GM23248 (cell line): Measurements from ENCODE around the gene BICD1. TPM values are rescaled to one million over a fixed set of nuclear protein-coding genes. Genes with fewer than 3 reads are reported as not detected.

Source experiments
- DNase-seq: peaks from one replicate; pipeline ENCODE4 v3.0.0-alpha.2; 2015
- H2AFZ ChIP-seq: fragments of 200-600 bp; sonication (generic); 2 replicates; pipeline ENCODE4 v1.6.1; 2016; ENCODE audit warnings: antibody characterized with exemption
- H3F3A ChIP-seq: fragments of 200-600 bp; sonication (generic); 2 replicates; pipeline ENCODE4 v1.6.1; 2016; ENCODE audit warnings: mild to moderate bottlenecking, antibody characterized with exemption, mixed run types; ENCODE audit not compliant: insufficient read depth
- H3K27ac ChIP-seq: fragments of 200-600 bp; sonication (generic); 2 replicates; pipeline ENCODE4 v1.5.1; 2016; ENCODE audit warnings: mild to moderate bottlenecking
- H3K27me3 ChIP-seq: fragments of 200-600 bp; sonication (generic); replicated peaks from 2 replicates; pipeline ENCODE4 v1.6.1; 2016; ENCODE audit warnings: mild to moderate bottlenecking; ENCODE audit not compliant: insufficient read depth
- H3K36me3 ChIP-seq: fragments of 200-600 bp; sonication (generic); 2 replicates; pipeline ENCODE4 v1.6.1; 2016; ENCODE audit warnings: low read depth, mild to moderate bottlenecking
- H3K4me1 ChIP-seq: fragments of 200-600 bp; sonication (generic); 2 replicates; pipeline ENCODE4 v1.6.1; 2016; ENCODE audit warnings: mild to moderate bottlenecking; ENCODE audit not compliant: insufficient read depth
- H3K4me2 ChIP-seq: fragments of 200-600 bp; sonication (generic); one replicate; pipeline ENCODE4 v1.6.1; 2016; ENCODE audit warnings: mild to moderate bottlenecking; ENCODE audit not compliant: unreplicated experiment
- H3K4me3 ChIP-seq: fragments of 200-600 bp; sonication (generic); 2 replicates; pipeline ENCODE4 v1.5.1; 2016; ENCODE audit warnings: mild to moderate bottlenecking
- H3K79me2 ChIP-seq: fragments of 200-600 bp; sonication (generic); 2 replicates; pipeline ENCODE4 v1.6.1; 2016; ENCODE audit warnings: mild to moderate bottlenecking; ENCODE audit not compliant: insufficient read depth
- H3K9ac ChIP-seq: fragments of 200-600 bp; sonication (generic); 2 replicates; pipeline ENCODE4 v1.6.1; 2016; ENCODE audit warnings: mild to moderate bottlenecking
- H3K9me2 ChIP-seq: fragments of 200-600 bp; sonication (generic); 2 replicates; pipeline ENCODE4 v1.6.1; 2016; ENCODE audit warnings: mixed run types, mild to moderate bottlenecking, moderate library complexity; ENCODE audit not compliant: insufficient read depth
- H3K9me3 ChIP-seq: fragments of 200-600 bp; sonication (generic); one replicate; pipeline ENCODE4 v1.6.1; 2017; ENCODE audit warnings: low read depth
- H4K20me1 ChIP-seq: fragments of 200-600 bp; sonication (generic); 2 replicates; pipeline ENCODE4 v1.6.0; 2016; ENCODE audit not compliant: insufficient read depth
- EZH2 ChIP-seq: fragments of 200-600 bp; sonication (generic); IDR thresholded peaks from 2 replicates; pipeline ENCODE4 v1.6.1; 2018; ENCODE audit warnings: antibody characterized with exemption, mild to moderate bottlenecking; ENCODE audit not compliant: insufficient read depth, poor library complexity, severe bottlenecking
- EZH2phosphoT487 ChIP-seq: fragments of 200-600 bp; sonication (generic); IDR thresholded peaks from 2 replicates; pipeline ENCODE4 v1.6.1; 2018; ENCODE audit warnings: antibody characterized with exemption, moderate library complexity, mild to moderate bottlenecking, low read depth; ENCODE audit not compliant: insufficient read depth
- WGBS, 2 experiments: methylation state at CpG; one replicate each; pipeline ENCODE4 v1.1.6; 2015 to 2017; ENCODE audit warnings: low lambda C conversion rate in 2 of 2, low coverage in 1 of 2; ENCODE audit errors: missing lambda C conversion rate in 2 of 2; 5-methylcytosine and 5-hydroxymethylcytosine counted together
- in situ Hi-C: fragments of 300-500 bp; cut with MboI; formaldehyde crosslinking; loops from 2 replicates; pipeline ENCODE4 v1.15.0; 2020
- polyA plus RNA-seq: library from polyadenylated mRNA; unstranded; fragments of >200 nt; fragmentation: Nextera tagmentation; extraction: Ambion mirVana; gene quantifications from 2 replicates; pipeline ENCODE4 v1.2.1, GENCODE V29; 2016
- total RNA-seq: library from RNA; depleted of rRNA; stranded (reverse); fragments of >200 nt; shearing (Covaris generic); gene quantifications from 2 replicates; pipeline ENCODE4 v1.2.3, GENCODE V29; 2014

The BICD1 gene
- total and polyA plus RNA-seq, 2 experiments from 2014 or later, result 9.7 to 20.6 TPM

DNA sequence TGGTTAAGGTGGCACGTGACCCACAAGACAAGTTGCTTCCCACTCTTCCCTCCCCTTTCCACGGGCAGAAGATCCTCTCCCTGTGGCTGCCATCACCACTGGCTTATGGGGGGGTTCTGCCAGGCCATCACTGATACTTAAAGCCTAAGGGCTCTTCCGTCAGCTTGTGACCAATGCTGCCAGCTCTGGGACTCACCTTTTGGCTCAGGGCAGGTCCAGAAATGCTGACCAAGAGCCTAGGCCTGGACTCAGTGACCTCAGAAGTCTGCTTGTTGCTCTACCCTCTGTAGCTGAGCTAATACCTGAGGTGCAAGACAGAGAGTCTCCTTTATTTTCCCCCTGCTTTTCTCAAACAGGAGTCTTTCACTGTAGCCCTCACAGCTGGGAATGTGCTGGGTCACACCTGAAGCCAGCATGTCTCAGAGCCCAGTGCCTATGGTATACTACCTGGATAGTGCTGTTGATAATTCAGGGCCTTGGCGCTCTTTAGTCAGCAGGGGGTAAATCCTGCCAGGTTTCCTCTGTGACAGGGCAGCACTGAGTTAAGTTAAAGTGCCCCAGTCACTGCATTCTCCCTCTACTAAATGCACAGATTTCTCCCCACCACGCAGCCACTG lies 312.4 kb downstream of the BICD1 start:
- H3K36me3 ChIP-seq, result no peaks in the 10 kb centered on the region
- no peak overlapping the region for H3K4me2 ChIP-seq
- H3F3A ChIP-seq, result no peaks in the 10 kb centered on the region
- no peaks in the 10 kb centered on the region for H3K27me3 ChIP-seq
- H3K4me3 ChIP-seq, result no peak overlapping the region
- WGBS, 2 experiments, result 54 to 64% methylated on average over 5 of the region's 5 CpGs
- in situ Hi-C loops, result no loop called here
- TF ChIP-seq EZH2 (no peak), EZH2phosphoT487 (no peak)
- H3K9me2 ChIP-seq, result no peaks in the 10 kb centered on the region
- H3K79me2 ChIP-seq, result no peaks in the 10 kb centered on the region
- H3K9me3 ChIP-seq, result no peaks in the 10 kb centered on the region
- DNase-seq, result no peak
- H3K27ac ChIP-seq, result no peak overlapping the region
- no peaks in the 10 kb centered on the region for H4K20me1 ChIP-seq
- no peak overlapping the region for H3K9ac ChIP-seq
- no peak overlapping the region; the same call in 1 of the 2 replicates for H2AFZ ChIP-seq
- peaks cover 11% of the 10 kb centered on the region for H3K4me1 ChIP-seq

- no peaks in the 10 kb centered on the region for H3K27me3 ChIP-seq
- no peak overlapping the region; the same call in 1 of the 2 replicates for H2AFZ ChIP-seq
- no peak overlapping the region for H3K4me3 ChIP-seq
- H3F3A ChIP-seq, result no peaks in the 10 kb centered on the region
- in situ Hi-C loops, result no loop called here
- no peaks in the 10 kb centered on the region for H3K79me2 ChIP-seq
- no peak overlapping the region for H3K27ac ChIP-seq
- H3K9ac ChIP-seq, result no peak overlapping the region
- no peaks in the 10 kb centered on the region for H3K9me3 ChIP-seq
- DNase-seq, result peak; percentile 77
- H4K20me1 ChIP-seq, result no peaks in the 10 kb centered on the region
- H3K9me2 ChIP-seq, result no peaks in the 10 kb centered on the region
- H3K36me3 ChIP-seq, result no peaks in the 10 kb centered on the region
- peaks cover 11% of the 10 kb centered on the region for H3K4me1 ChIP-seq
- no peak overlapping the region for H3K4me2 ChIP-seq
- 41 to 59% methylated on average over 2 of the region's 2 CpGs for WGBS, 2 experiments
- TF ChIP-seq EZH2 (no peak), EZH2phosphoT487 (no peak)
Measured at GRCh38 chr12:32419520-32419960, 312.9 kb downstream of the BICD1 start.

- Histone ChIP-seq H3K4me2 (no peak overlapping the region), H3K9me2 (no peaks in the 10 kb centered on the region), H3F3A (no peaks in the 10 kb centered on the region), H3K4me1 (peaks cover 11% of the 10 kb centered on the region), H2AFZ (no peak overlapping the region), H3K9me3 (no peaks in the 10 kb centered on the region), H3K27ac (no peak overlapping the region), H3K4me3 (no peak overlapping the region), H3K9ac (no peak overlapping the region), H3K27me3 (no peaks in the 10 kb centered on the region), H3K79me2 (no peaks in the 10 kb centered on the region), H4K20me1 (no peaks in the 10 kb centered on the region), H3K36me3 (no peaks in the 10 kb centered on the region)
- in situ Hi-C loops, result no loop called here
- 87 to 89% methylated on average over 2 of the region's 2 CpGs for WGBS, 2 experiments
- TF ChIP-seq EZH2 (no peak), EZH2phosphoT487 (no peak)
- DNase-seq, result no peak
Measured at GRCh38 chr12:32420356-32420755, 313.7 kb downstream of the BICD1 start.

DNA sequence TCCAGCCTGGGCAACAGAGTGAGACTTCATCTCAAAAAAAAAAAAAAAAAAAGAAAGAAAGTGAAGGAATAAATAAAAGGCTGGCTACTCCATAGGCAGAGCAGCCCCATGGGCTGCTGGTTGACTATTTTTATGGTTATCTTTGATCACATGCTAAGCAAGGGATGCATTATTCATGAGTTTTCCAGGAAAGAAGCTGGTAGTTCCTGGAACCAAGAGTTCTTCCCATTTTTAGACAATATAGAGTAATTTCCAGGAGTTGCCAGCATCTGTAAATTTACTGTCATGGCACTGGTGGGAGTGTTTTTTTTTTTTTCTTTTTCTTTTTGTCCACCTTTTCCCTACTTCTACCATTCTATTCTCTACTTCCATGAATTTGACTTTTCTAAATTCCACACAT lies 316.9 kb downstream of the BICD1 start:
- in situ Hi-C loops, result no loop called here
- Histone ChIP-seq H3K36me3 (no peaks in the 10 kb centered on the region), H4K20me1 (no peaks in the 10 kb centered on the region), H3K4me1 (peaks cover 11% of the 10 kb centered on the region), H3F3A (no peaks in the 10 kb centered on the region), H3K9ac (no peak overlapping the region), H3K27me3 (no peaks in the 10 kb centered on the region), H3K27ac (no peak overlapping the region), H2AFZ (no peak overlapping the region), H3K4me3 (no peak overlapping the region), H3K9me3 (no peaks in the 10 kb centered on the region), H3K9me2 (no peaks in the 10 kb centered on the region), H3K79me2 (no peaks in the 10 kb centered on the region), H3K4me2 (no peak overlapping the region)
- TF ChIP-seq EZH2phosphoT487, result no peak
- TF ChIP-seq EZH2, result no peak
- no peak for DNase-seq
